GM18498 (cell line): ENCODE measurements around the gene RNF183.
"Not testable (repeated sequence)": the region's sequence is repeated elsewhere in the genome, so short reads cannot be mapped to it uniquely, and the experiment has no call there.

Experiments used
- ATAC-seq: cut with Tn5 transposase; IDR thresholded peaks from one replicate; pipeline ENCODE4 v1.9.1; 2021; ENCODE audit warnings: mild to moderate bottlenecking, moderate library complexity; ENCODE audit not compliant: unreplicated experiment

RNF183 gene

GRCh38 chr9:113275157-113276131 lies 27.7 kb downstream of the RNF183 start, which contains the start of the genes CDC26 and PRPF4:
TSS of gene CDC26 (minus strand) at chr9:113275572. CDS start at chr9:113272507, 3,065 bp downstream.
TSS of gene PRPF4 (plus strand) at chr9:113275658. CDS start at chr9:113275744, 86 bp downstream.
- ATAC-seq = peak; percentile 98

DNA sequence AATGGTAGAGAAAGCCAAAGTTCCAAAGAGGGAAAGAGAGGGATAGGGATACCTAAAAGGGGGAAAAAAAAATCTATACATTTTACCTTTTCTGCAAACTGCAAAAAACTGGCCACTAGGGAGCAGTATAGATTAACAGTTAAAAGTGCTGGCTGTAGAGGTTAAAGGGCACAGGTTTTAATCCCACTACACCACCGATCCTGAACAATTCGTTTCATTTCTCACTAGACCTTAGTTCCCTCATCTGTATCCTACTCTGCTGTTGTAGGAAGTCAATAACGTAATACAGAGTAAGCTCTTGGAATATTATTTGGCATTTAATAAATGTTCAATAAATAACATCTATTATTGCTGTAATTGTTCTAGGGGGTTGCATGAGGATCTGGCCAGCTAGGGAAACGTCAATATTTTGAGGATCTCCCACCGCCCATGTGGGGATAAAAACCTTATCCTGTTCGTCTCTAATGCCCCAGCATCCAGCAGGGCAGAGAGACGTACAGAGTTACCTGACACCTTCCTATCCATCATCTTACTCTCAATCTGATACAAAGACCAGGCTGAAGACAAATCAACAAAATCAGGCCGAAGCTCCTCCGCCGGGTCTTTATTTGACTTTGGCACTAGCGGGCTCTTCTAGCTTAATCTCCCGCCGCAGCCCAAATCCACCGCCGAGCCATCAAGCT lies 28.6 kb downstream of the RNF183 start:
- peak; percentile 13 for ATAC-seq

DNA sequence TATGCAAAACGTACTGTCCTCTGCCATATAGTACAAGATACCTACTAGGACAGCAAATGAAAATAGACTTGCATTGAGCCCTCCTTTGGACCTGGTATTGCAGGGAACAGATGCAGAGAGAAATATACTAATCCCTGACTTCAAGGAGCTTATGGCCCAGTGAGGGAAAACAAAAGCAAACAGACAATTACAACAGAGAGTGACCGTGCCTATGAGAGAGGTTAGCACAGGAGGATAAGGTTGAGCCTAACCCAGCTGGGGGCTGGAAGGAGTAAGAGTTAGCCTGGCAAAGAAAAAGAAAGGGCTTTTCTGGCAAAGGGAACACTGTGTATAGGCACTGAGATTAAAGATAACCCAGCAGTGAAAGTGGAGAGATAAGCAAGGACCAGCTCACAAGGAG lies 33.3 kb downstream of the RNF183 start:
- no peak for ATAC-seq

DNA sequence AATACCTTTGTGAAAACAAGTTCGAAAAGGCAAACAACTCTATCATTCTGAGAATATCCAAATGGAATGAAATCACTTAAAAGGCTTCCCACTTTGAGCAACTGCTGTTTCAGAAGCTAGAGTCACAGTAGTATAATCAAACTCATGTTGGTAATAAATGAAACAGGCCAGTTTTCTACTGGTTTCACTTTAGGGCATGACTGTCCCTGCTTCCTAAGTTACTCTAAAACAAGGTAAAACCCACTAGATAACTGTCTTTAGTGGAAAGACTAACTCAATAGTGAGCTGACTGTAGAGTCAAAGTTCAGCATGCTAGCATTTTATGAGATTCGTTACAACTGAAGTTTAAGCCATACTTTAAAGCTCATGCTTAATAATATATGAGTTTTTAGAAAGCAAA lies 33.8 kb downstream of the RNF183 start:
- ATAC-seq = no peak

GRCh38 chr9:113267911-113268566 lies 35.1 kb downstream of the RNF183 start:
- no peak for ATAC-seq

- no peak for ATAC-seq
These were observed 37.0 kb downstream of the RNF183 start for GRCh38 chr9:113266174-113266573.

DNA sequence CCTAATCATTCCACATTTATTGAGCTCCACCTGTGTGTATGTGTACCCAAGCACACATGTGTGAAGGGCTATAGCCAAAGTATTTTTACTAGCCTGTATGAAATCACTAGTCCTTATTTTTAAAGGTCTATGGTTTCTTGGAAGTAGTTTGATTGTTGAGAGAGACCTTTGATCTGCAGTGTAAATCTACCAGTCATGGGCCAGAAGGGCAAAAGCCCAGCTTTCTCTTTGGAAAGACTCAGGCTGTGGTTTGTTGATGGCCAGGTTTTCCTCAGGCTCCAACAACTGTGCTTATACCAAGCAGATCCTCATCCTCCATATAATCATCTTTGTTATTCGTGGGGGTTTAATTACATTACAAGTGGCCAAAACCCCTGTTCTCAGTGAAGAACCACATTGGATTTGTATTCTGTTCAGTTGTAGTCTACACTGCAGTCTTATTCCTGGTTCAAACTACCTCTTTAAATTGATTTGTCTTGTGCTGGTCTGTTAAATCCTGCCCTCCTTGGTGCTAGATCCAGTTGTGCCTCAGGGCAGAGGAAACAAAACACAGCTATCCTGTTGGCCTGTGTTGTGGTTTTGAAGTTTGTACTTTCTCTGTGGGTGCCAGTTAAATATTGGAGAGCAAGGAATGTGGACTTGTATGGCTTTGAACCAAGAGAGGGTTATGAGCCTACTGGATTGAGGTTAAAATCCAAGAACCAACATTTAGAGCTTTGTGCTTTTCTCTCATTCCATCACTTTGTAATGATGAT lies 41.1 kb downstream of the RNF183 start:
- no peak for ATAC-seq

DNA sequence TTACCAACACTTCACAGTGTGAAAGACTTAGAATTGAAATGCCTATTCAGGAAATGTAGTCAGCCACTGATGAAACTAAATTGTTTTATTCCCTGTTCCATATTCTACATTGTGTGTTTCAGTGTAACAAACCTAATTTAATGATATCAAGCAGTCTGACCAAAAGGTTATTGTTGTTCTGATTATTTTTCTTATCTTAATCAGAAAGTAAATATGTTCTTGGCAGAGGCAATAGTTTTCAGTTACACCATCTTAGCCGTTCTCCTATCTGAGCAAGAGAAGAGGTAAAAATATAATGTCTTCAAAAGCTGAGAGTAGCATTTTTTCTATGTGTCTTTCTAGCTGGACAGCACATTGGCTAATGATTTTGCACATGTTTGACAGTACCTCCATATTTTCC lies 44.9 kb downstream of the RNF183 start:
- no peak for ATAC-seq

GRCh38 chr9:113257863-113258262 lies 45.3 kb downstream of the RNF183 start:
- ATAC-seq = no peak

- ATAC-seq = no peak
These were observed 47.7 kb downstream of the RNF183 start for GRCh38 chr9:113255438-113255837.

DNA sequence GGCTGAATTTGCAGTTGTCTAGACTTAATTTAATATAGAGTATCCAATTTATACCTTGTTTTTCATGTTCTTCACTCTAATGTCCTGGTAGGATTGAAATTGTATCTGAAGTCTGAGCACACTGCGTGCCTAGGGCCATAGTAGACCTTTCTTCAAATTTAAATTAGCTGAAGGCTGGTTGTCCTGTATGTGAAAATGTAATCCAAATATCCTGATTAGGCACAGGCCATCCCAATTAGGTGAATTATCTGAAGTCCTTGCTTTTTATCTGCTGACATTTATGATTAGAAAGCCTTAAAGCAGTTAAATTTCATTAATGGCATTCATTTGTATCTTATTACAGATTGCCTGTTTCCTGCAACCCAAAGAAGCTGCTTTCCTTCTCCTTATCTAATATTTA lies 48.2 kb downstream of the RNF183 start:
- ATAC-seq = no peak

GRCh38 chr9:113250807-113251206 lies 52.4 kb downstream of the RNF183 start:
- ATAC-seq = no peak

GRCh38 chr9:113249661-113250060 lies 53.5 kb downstream of the RNF183 start:
- ATAC-seq = not testable (repeated sequence)

- ATAC-seq = no peak
These were observed 55.5 kb downstream of the RNF183 start for GRCh38 chr9:113247640-113248039.
